ENCODE measurements around the gene HOXC6. TPM values are rescaled to one million over a fixed set of nuclear protein-coding genes. Genes with fewer than 3 reads are reported as not detected.

HOXC6 gene
- total RNA-seq, 1 donor from 2014 or later = not detected

GRCh38 chr12:54038284-54038870 is 10.1 kb downstream of the HOXC6 start:
- Histone ChIP-seq H3K27me3 (ENCODE audit: control insufficient read depth, insufficient read depth, low read length) (peaks cover 58% of the 10 kb centered on the region), H3K4me3 (ENCODE audit: low read depth, low read length) (no peak overlapping the region), H3K36me3 (ENCODE audit: control insufficient read depth, insufficient read depth, low read length) (no peaks in the 10 kb centered on the region)
- DNase-seq (ENCODE audit: low read depth) (no peak), FAIRE-seq (no peak)
- TF ChIP-seq CTCF (IDR thresholded peaks at IDR 0.05; ENCODE audit: insufficient read depth, low read length, severe bottlenecking) = no peak

- no peaks in the 10 kb centered on the region for H3K36me3 ChIP-seq (ENCODE audit: control insufficient read depth, insufficient read depth, low read length)
- no peak for TF ChIP-seq CTCF (IDR thresholded peaks at IDR 0.05; ENCODE audit: insufficient read depth, low read length, severe bottlenecking)
- FAIRE-seq (no peak), DNase-seq (ENCODE audit: low read depth) (peak; percentile 6)
- no peak overlapping the region for H3K4me3 ChIP-seq (ENCODE audit: low read depth, low read length)
- peaks cover 56% of the 10 kb centered on the region for H3K27me3 ChIP-seq (ENCODE audit: control insufficient read depth, insufficient read depth, low read length)
Measured at GRCh38 chr12:54038871-54039414, 10.7 kb downstream of the HOXC6 start.

GRCh38 chr12:54039417-54040147 is 11.3 kb downstream of the HOXC6 start:
- no peak for DNase-seq (ENCODE audit: low read depth)
- H3K4me3 ChIP-seq (ENCODE audit: low read depth, low read length) = no peak overlapping the region
- H3K27me3 ChIP-seq (ENCODE audit: control insufficient read depth, insufficient read depth, low read length) = peaks cover 56% of the 10 kb centered on the region

GRCh38 chr12:54040148-54040494 is 11.9 kb downstream of the HOXC6 start:
- no peak for FAIRE-seq
- no peak for DNase-seq (ENCODE audit: low read depth)
- H3K27me3 ChIP-seq (ENCODE audit: control insufficient read depth, insufficient read depth, low read length) = peaks cover 55% of the 10 kb centered on the region

More at GRCh38 chr12:54039417-54040147, 11.3 kb downstream of the HOXC6 start:
- no peaks in the 10 kb centered on the region for H3K36me3 ChIP-seq (ENCODE audit: control insufficient read depth, insufficient read depth, low read length)
- TF ChIP-seq CTCF (IDR thresholded peaks at IDR 0.05; ENCODE audit: insufficient read depth, low read length, severe bottlenecking) = no peak
- FAIRE-seq = no peak

GRCh38 chr12:54040648-54041047 is 12.4 kb downstream of the HOXC6 start:
- H3K36me3 ChIP-seq (ENCODE audit: control insufficient read depth, insufficient read depth, low read length) = no peaks in the 10 kb centered on the region
- no peak for FAIRE-seq
- TF ChIP-seq CTCF (IDR thresholded peaks at IDR 0.05; ENCODE audit: insufficient read depth, low read length, severe bottlenecking) = no peak
- no peak overlapping the region for H3K4me3 ChIP-seq (ENCODE audit: low read depth, low read length)
- no peak for DNase-seq (ENCODE audit: low read depth)
- H3K27me3 ChIP-seq (ENCODE audit: control insufficient read depth, insufficient read depth, low read length) = peaks cover 56% of the 10 kb centered on the region

More at GRCh38 chr12:54040148-54040494, 11.9 kb downstream of the HOXC6 start:
- H3K36me3 ChIP-seq (ENCODE audit: control insufficient read depth, insufficient read depth, low read length) = no peaks in the 10 kb centered on the region
- TF ChIP-seq CTCF (IDR thresholded peaks at IDR 0.05; ENCODE audit: insufficient read depth, low read length, severe bottlenecking) = no peak
- H3K4me3 ChIP-seq (ENCODE audit: low read depth, low read length) = no peak overlapping the region
